GM08714 (cell line): Measurements from ENCODE around the gene PTPRN2.

Experiments
- H3K4me3 ChIP-seq: fragments of 200-500 bp; sonication (Bioruptor generic); 2 replicates; pipeline ENCODE4 v1.5.1; 2014; ENCODE audit warnings: mild to moderate bottlenecking, low read length, inconsistent platforms
- ZNF274 ChIP-seq: IDR thresholded peaks from 2 replicates; pipeline ENCODE4 v1.6.1; 2012; ENCODE audit warnings: mild to moderate bottlenecking, low read depth, low read length

The PTPRN2 gene

DNA sequence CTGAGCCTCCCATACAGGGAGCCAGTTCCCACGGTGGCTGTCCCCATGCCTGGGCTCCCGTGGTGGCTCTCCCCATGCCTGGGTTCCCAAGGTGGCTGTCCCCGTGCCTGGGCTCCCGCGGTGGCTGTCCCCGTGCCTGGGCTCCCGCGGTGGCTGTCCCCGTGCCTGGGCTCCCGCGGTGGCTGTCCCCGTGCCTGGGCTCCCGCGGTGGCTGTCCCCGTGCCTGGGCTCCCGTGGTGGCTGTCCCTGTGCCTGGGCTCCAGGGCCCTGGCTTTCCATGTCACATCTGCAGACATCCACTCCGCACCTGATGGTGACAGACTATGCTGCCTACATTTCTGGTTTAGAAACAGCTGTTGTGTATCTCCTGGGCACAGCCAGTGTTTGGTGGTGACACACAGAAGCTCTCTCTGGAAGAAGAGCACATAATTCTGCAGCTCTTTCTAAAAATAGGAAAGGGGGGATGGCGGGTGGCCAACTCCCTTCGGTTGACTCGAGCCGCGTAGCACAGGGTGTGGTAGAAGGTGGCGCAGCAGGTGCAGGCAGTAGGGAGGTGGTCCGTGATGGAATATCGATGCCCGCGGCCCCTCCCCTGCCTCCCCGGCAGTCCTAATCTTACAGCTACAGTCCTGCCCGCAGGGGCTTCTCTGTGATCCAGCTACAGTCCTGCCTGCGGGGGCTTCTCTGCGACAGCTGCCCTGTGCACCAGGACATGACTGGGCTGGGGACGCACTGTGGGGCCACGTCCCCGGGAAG lies 999.6 kb downstream of the PTPRN2 start:
- no peak for TF ChIP-seq ZNF274
- H3K4me3 ChIP-seq: no peak overlapping the region

- TF ChIP-seq ZNF274: no peak
- H3K4me3 ChIP-seq: no peak overlapping the region
These were observed 1000.4 kb downstream of the PTPRN2 start for GRCh38 chr7:157587051-157587804.

DNA sequence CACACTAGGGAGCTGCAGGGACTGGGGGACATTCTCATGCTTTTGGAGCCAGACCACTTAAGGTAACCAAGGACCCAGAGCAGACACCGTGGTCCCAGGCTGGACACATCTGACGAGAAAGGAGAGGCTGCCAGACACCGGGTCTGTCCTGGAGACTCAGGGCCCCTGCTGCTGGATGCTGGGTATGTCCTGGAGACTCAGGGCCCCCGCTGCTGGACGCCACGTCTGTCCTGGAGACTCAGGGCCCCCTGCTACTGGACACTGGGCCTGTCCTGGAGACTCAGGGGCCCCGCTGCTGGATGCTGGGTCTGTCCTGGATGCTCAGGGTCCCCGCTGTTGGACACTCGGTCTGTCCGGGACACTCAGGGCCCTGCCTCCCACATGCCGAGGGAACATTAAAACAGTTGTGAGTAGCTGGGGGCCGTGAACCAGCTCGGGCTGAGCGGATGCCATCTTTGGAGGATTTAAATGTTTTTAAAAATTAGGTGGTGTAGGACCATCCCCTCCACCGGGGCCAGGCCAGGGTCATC lies 1001.1 kb downstream of the PTPRN2 start:
- no peak overlapping the region for H3K4me3 ChIP-seq
- TF ChIP-seq ZNF274: no peak

DNA sequence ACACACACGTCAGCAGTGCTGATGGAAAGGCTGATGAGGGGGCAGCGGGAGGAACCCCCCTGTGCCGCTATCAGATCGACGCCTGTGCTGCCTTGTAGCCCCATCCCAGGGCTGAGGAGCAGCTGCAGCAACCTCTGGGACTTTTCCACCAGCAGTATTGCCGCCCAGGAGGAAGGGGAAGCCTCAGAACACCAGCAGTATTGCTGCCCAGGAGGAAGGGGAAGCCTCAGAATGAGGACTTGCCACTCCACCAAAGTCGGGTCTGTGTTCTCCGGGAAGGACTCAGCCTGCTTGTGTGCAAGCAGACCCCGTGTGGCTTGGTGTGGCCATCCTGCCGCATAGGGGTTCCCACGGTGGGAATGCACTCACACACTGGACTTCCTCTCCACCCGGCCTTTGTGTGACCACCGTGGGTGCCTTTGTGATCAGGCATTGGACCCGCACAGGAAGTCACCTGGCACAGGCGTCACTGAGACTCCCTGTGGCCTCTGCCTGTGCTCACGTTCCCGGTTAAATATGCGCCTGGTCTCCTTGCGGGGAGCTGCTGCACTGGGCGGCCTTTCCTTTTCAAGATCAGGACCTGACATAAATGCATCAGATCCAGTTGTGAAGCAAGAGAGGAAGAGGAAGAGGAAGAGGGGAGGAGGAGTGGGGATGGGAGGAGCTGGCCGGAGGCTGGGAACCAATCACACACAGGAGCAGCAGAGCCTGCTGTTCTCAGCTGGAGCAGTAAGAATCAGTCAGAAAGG lies 1002.3 kb downstream of the PTPRN2 start:
- H3K4me3 ChIP-seq: no peak overlapping the region
- TF ChIP-seq ZNF274: no peak

DNA sequence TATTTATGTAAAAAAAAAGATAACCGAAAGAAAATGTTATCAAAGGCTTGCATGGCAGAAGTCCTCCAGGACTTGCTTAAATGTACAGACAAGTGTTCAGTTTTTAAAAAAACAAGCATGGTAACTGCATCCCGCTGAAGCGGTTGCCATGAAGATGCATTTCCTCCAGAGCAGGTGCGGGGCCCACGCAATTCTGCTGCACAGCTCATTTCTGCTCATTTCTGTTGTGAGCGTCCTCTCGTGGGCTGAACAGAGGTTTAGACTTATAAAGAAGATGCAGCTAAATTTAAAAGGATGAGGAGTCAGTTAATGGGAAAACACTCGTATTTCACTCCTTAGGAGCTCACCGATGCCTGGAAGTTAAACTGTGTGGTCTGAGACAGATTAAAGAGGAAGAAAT lies 1003.2 kb downstream of the PTPRN2 start:
- no peak for TF ChIP-seq ZNF274
- no peak overlapping the region for H3K4me3 ChIP-seq

DNA sequence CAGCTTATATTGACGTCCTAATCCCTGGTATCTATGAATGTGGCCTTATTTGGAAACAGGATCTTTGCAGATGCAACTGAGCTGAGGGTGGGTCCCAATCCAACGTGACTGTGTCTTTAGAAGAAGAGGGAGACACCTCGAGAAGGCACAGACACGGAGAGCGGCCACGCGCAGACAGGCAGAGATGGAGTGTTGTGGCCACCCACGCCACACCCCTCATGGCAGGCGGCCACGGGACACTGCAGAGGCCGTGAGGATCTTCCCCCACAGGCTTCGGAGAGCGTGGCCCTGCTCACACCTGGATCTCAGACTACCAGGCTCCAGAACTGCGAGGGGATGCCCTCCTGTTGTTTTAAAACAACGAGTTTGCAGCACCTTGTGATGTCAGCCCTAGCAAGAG lies 1005.9 kb downstream of the PTPRN2 start:
- TF ChIP-seq ZNF274: no peak
- H3K4me3 ChIP-seq: no peak overlapping the region

GRCh38 chr7:157580324-157580723 lies 1007.3 kb downstream of the PTPRN2 start:
- no peak for TF ChIP-seq ZNF274
- no peak overlapping the region for H3K4me3 ChIP-seq

DNA sequence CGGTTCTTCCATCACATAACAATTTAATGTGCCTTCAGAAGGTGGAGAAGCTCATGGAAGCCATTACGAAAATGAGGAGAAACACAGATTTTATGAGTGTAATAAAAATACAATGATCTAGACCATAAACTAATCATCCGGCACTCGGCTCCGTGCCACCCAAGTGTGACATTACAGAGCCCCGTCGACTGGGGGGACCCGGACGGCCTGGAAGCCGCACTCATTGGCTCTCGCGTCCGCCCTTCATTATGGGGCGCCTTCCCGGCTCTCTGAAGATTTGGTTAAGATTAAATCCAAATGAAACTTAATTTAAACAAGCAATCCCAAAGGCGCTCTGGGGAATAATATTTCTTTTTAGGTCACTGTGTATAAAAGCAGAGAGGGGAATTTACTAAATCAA lies 1008.2 kb downstream of the PTPRN2 start:
- no peak overlapping the region for H3K4me3 ChIP-seq
- no peak for TF ChIP-seq ZNF274

GRCh38 chr7:157577796-157578339 lies 1009.8 kb downstream of the PTPRN2 start:
- TF ChIP-seq ZNF274: no peak
- no peak overlapping the region for H3K4me3 ChIP-seq

DNA sequence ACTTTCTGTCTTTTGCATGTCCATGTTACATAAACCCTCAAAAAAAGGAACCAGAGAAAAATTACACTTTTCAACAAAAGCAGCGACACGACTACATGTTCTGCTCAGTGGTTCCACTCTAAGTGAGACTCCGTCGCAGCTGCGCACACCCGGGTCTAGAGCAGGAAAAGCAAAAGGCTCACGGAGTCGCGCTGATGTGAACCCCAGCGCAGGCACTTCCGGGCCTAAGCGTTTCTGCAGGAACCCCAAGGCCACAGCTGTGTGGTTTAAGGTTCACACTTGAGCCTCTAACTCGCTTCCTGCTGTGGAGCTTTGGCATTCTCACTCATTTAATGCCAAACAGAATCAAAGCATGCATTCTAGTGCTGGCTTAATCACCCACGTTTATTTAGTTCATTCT lies 1010.6 kb downstream of the PTPRN2 start:
- H3K4me3 ChIP-seq: peak overlapping the region; percentile 71; the same call in 1 of the 2 replicates
- TF ChIP-seq ZNF274: no peak

GRCh38 chr7:157576415-157576814 lies 1011.2 kb downstream of the PTPRN2 start:
- TF ChIP-seq ZNF274: no peak
- peak overlapping the region; percentile 71; the same call in 1 of the 2 replicates for H3K4me3 ChIP-seq

DNA sequence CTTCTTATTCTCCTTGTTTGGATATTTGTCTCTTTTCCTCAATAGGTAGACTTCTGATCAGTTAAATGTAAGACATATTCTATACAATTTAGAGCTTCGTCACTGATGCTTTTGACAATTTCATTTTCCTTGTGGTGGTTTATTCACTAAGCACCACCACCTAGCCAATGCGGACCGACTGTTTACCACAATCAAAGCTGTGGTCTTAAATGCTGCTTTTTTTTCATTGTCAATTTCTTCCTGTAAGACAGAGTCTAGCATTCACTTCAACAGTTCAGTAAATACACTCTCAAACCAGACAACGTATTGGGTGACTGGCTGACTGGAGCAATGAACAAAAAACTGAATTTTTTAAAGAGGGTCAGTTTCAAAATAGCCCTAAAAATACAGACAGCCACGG lies 1011.8 kb downstream of the PTPRN2 start:
- peak overlapping the region; percentile 71; the same call in 1 of the 2 replicates for H3K4me3 ChIP-seq
- TF ChIP-seq ZNF274: no peak

- no peak overlapping the region for H3K4me3 ChIP-seq
- TF ChIP-seq ZNF274: no peak
These were observed 1012.6 kb downstream of the PTPRN2 start for GRCh38 chr7:157574914-157575586.

GRCh38 chr7:157574120-157574825 lies 1013.4 kb downstream of the PTPRN2 start:
- no peak overlapping the region for H3K4me3 ChIP-seq
- TF ChIP-seq ZNF274: no peak
